Measurements from ENCODE around the gene HSD11B2.

HSD11B2 gene

GRCh38 chr16:67461600-67462278, 30.8 kb downstream of the HSD11B2 start:
- DNase-seq (ENCODE audit: low read depth): no peak
- TF ChIP-seq, protein P1, sequence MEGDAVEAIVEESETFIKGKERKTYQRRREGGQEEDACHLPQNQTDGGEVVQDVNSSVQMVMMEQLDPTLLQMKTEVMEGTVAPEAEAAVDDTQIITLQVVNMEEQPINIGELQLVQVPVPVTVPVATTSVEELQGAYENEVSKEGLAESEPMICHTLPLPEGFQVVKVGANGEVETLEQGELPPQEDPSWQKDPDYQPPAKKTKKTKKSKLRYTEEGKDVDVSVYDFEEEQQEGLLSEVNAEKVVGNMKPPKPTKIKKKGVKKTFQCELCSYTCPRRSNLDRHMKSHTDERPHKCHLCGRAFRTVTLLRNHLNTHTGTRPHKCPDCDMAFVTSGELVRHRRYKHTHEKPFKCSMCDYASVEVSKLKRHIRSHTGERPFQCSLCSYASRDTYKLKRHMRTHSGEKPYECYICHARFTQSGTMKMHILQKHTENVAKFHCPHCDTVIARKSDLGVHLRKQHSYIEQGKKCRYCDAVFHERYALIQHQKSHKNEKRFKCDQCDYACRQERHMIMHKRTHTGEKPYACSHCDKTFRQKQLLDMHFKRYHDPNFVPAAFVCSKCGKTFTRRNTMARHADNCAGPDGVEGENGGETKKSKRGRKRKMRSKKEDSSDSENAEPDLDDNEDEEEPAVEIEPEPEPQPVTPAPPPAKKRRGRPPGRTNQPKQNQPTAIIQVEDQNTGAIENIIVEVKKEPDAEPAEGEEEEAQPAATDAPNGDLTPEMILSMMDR (conservative IDR thresholded peaks at IDR 0.05; ENCODE audit: low read length): no peak

DNA sequence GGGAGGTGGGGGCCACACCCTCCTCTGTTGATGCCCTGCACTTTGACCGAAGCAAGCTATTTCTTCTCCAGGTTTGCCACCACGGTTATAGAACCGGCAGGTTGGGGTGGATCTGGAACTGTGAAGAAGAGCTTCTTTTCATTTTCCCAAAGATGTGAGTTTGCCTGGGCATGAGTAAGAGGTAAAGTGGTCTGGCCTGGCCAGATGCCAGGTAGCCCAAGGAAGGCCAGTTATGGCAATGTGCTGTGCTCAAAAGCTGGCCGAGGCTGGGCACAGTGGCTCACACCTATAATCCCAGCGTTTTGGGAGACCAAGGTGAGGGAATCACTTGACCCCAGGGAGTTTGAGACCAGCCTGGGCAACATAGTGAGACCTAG, 31.3 kb downstream of the HSD11B2 start:
- no peak overlapping the region for H3K4me3 ChIP-seq (ENCODE audit: low read length)
- DNase-seq (ENCODE audit: low read depth): no peak
- TF ChIP-seq, protein P1 (conservative IDR thresholded peaks at IDR 0.05; ENCODE audit: low read length): no peak

More at GRCh38 chr16:67461600-67462278, 30.8 kb downstream of the HSD11B2 start:
- no peak overlapping the region for H3K4me3 ChIP-seq (ENCODE audit: low read length)

GRCh38 chr16:67463059-67463458, 32.1 kb downstream of the HSD11B2 start:
- DNase-seq (ENCODE audit: low read depth): no peak
- TF ChIP-seq, protein P1 (conservative IDR thresholded peaks at IDR 0.05; ENCODE audit: low read length): no peak

DNA sequence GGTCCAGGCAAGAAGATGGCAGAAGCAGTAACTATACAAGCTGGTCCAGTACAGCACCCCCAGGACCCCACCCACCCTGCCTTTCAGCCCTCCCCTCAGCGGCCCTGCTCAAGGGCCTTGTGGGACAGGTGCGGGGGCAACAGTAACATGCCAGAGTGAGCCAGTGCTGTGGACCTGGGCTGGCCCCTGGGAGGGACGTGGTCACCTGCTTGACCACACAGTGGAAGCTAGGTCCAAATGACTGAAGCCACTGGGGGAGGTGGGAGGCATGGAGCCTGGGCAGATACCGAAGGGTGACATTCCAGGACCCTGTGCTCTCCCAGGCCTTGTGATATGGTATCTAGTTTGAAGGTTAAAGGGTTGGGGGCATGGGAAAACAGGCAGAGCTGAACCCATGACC, 32.8 kb downstream of the HSD11B2 start:
- TF ChIP-seq, protein P1 (conservative IDR thresholded peaks at IDR 0.05; ENCODE audit: low read length): no peak
- H3K4me3 ChIP-seq (ENCODE audit: low read length): no peak overlapping the region

More at GRCh38 chr16:67463059-67463458, 32.1 kb downstream of the HSD11B2 start:
- no peak overlapping the region for H3K4me3 ChIP-seq (ENCODE audit: low read length)

DNA sequence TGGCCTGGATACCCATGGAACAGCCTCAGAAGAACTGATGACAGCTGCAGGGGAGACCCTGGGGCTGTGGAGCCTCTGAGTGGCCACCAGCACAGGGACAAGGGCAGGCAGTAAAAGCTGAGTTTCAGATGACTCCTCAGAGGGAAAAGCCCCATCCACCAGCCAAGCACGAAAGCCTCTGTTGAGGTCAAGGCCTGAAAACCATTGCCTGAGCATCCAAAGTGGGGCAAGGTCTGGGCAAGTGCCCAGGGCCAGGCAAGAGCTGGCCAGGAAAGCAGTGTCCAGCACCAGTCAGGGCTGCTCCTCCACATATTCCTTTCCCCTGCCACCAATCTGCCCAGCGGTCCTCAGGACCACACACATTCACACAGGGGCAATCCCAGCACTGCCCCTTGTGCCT, 33.6 kb downstream of the HSD11B2 start:
- H3K4me3 ChIP-seq (ENCODE audit: low read length): no peak overlapping the region

More for the DNA sequence above, 32.8 kb downstream of the HSD11B2 start:
- DNase-seq (ENCODE audit: low read depth): no peak

GRCh38 chr16:67466581-67466980, 35.7 kb downstream of the HSD11B2 start:
- TF ChIP-seq, protein P1 (conservative IDR thresholded peaks at IDR 0.05; ENCODE audit: low read length): no peak
- DNase-seq (ENCODE audit: low read depth): no peak
- no peak overlapping the region for H3K4me3 ChIP-seq (ENCODE audit: low read length)

More for the DNA sequence above, 33.6 kb downstream of the HSD11B2 start:
- no peak for DNase-seq (ENCODE audit: low read depth)
- TF ChIP-seq, protein P1 (conservative IDR thresholded peaks at IDR 0.05; ENCODE audit: low read length): no peak

GRCh38 chr16:67468731-67469130, 37.8 kb downstream of the HSD11B2 start:
- TF ChIP-seq, protein P1 (conservative IDR thresholded peaks at IDR 0.05; ENCODE audit: low read length): no peak
- no peak for DNase-seq (ENCODE audit: low read depth)
- H3K4me3 ChIP-seq (ENCODE audit: low read length): no peak overlapping the region

All from AG10803 (cell line).